PC-3 (cell line): Measurements from ENCODE around the gene MED1.
"Not testable (repeated sequence)": the region's sequence is repeated elsewhere in the genome, so short reads cannot be mapped to it uniquely, and the experiment has no call there.

Source experiments
- EZH2 ChIP-seq: fragments of 300-600 bp; sonication (generic); IDR thresholded peaks from one replicate; pipeline ENCODE4 v1.6.1; 2017; ENCODE audit warnings: antibody characterized with exemption, mild to moderate bottlenecking, low read length; ENCODE audit not compliant: unreplicated experiment
- EZH2phosphoT487 ChIP-seq: fragments of 300-600 bp; sonication (generic); IDR thresholded peaks from 2 replicates; pipeline ENCODE4 v1.6.1; 2018; ENCODE audit warnings: mild to moderate bottlenecking, antibody characterized with exemption, low read length, borderline replicate concordance
- TF ChIP-seq, protein P1 (sequence below): fragments of 300-600 bp; sonication (generic); conservative IDR thresholded peaks from 2 replicates; pipeline ENCODE4 v1.5.1; 2017; ENCODE audit warnings: antibody characterized with exemption, low read depth, mild to moderate bottlenecking, low read length

GRCh38 chr17:39367805-39368204, 83.3 kb downstream of the MED1 start:
- TF ChIP-seq, protein P1, sequence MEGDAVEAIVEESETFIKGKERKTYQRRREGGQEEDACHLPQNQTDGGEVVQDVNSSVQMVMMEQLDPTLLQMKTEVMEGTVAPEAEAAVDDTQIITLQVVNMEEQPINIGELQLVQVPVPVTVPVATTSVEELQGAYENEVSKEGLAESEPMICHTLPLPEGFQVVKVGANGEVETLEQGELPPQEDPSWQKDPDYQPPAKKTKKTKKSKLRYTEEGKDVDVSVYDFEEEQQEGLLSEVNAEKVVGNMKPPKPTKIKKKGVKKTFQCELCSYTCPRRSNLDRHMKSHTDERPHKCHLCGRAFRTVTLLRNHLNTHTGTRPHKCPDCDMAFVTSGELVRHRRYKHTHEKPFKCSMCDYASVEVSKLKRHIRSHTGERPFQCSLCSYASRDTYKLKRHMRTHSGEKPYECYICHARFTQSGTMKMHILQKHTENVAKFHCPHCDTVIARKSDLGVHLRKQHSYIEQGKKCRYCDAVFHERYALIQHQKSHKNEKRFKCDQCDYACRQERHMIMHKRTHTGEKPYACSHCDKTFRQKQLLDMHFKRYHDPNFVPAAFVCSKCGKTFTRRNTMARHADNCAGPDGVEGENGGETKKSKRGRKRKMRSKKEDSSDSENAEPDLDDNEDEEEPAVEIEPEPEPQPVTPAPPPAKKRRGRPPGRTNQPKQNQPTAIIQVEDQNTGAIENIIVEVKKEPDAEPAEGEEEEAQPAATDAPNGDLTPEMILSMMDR, result not testable (repeated sequence)
- TF ChIP-seq EZH2phosphoT487, EZH2: not testable (repeated sequence)
